ENCODE measurements around the gene GFRA1. TPM values are rescaled to one million over a fixed set of nuclear protein-coding genes. Genes with fewer than 3 reads are reported as not detected.

Gene GFRA1
- total RNA-seq, 4 donors from 2014 or later: 1.8 to 21.4 (median 12.1) TPM

DNA sequence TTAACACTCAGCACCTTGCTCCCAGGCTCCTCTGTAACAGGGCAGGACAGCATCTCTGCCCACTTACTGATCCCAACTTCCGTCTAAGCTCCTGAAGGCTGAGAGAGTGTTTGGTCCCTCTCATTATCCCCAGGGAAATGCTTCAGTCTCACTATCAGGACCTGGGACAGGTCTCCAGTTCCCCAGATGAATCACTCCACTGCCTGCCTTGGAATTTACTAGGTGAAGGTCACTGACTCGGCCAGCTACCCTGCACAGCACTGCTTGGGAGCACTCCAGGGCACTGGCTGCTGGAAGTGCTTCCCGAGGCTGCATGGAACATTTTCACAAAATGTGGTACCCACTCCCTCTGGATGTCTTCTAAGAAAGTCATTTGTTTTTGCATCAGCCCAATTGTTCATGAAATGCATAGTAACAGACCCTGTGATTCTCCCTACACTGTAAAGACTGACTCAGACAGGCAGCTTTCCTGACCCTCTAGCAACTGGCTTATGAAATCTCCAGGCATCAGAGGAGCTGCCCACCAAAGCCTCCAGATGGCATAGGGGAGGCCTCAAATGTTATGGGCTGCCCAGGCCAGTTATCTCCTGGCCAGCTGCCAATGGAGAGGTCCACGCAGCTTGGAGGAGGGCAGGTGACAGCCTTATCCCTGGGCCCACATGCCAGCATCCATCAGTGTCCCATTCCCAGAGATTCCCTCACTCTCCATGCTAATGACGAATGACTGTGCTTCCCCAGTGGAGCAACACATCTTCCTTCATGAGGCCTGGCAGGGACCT is 89.1 kb downstream of the GFRA1 start:
- Histone ChIP-seq H3K36me3 (no peaks in the 10 kb centered on the region), H3K9me3 (no peaks in the 10 kb centered on the region), H3K27ac (no peak overlapping the region), H3K4me1 (no peaks in the 10 kb centered on the region), H3K4me3 (no peak overlapping the region), H3K27me3 (no peaks in the 10 kb centered on the region)
- TF ChIP-seq, protein P1, sequence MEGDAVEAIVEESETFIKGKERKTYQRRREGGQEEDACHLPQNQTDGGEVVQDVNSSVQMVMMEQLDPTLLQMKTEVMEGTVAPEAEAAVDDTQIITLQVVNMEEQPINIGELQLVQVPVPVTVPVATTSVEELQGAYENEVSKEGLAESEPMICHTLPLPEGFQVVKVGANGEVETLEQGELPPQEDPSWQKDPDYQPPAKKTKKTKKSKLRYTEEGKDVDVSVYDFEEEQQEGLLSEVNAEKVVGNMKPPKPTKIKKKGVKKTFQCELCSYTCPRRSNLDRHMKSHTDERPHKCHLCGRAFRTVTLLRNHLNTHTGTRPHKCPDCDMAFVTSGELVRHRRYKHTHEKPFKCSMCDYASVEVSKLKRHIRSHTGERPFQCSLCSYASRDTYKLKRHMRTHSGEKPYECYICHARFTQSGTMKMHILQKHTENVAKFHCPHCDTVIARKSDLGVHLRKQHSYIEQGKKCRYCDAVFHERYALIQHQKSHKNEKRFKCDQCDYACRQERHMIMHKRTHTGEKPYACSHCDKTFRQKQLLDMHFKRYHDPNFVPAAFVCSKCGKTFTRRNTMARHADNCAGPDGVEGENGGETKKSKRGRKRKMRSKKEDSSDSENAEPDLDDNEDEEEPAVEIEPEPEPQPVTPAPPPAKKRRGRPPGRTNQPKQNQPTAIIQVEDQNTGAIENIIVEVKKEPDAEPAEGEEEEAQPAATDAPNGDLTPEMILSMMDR (IDR thresholded peaks at IDR 0.05): no peak
- DNase-seq: no peak

DNA sequence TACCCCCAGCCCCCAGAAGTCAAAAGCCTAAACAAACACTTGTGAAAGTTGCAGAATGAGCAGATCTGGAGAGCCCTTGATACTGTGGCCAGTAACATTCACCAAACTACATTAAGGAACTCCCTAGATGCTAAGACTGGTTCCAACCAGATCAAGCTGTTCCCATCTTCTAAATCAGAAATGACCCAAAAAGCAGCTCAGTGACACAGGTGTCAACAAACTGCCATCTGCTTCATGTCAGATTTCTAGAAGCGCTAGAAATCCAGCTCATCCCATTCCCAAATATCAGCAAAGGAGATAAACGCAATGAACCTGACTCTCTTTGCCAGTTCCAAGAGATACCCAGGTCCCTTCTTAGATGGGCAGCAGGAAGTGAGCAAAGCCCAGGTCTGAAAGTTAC is 90.6 kb downstream of the GFRA1 start:
- H3K4me1 ChIP-seq: no peaks in the 10 kb centered on the region
- H3K9me3 ChIP-seq: no peaks in the 10 kb centered on the region
- H3K36me3 ChIP-seq: no peaks in the 10 kb centered on the region
- no peak overlapping the region for H3K4me3 ChIP-seq
- H3K27ac ChIP-seq: no peak overlapping the region
- H3K27me3 ChIP-seq: no peaks in the 10 kb centered on the region
- TF ChIP-seq, protein P1 (IDR thresholded peaks at IDR 0.05): no peak
- TF ChIP-seq POLR2A (IDR thresholded peaks at IDR 0.05): no peak
- DNase-seq: no peak

DNA sequence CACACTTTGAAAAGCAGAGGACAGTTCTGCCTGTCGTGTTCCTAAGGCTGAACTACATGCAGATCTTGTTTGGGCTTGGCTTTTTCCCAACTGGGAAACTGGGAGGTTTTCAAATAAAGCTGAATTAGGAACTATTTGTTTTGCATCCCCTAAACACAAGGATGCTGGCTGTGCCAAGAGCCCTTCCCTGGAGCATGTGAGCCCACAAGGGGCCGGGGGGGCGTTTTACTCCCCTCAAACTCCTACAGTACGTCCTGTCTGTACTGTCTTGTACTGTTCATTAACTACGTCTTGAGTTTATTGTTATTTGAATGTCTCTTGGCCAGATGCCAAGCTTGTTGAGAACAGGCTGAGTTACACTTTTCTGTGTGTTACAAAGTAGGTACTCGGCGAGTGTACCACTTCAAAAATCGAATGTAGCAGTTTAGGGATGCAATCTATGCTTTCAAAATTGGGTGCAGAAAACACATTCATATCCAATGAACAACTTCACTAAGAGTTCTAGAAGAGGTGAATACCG is 94.9 kb downstream of the GFRA1 start:
- TF ChIP-seq, protein P1 (IDR thresholded peaks at IDR 0.05): no peak
- no peak for TF ChIP-seq POLR2A (IDR thresholded peaks at IDR 0.05)
- Histone ChIP-seq H3K4me3 (no peak overlapping the region), H3K27me3 (no peaks in the 10 kb centered on the region), H3K36me3 (no peaks in the 10 kb centered on the region), H3K9me3 (no peaks in the 10 kb centered on the region), H3K27ac (no peak overlapping the region), H3K4me1 (no peaks in the 10 kb centered on the region)
- no peak for DNase-seq

DNA sequence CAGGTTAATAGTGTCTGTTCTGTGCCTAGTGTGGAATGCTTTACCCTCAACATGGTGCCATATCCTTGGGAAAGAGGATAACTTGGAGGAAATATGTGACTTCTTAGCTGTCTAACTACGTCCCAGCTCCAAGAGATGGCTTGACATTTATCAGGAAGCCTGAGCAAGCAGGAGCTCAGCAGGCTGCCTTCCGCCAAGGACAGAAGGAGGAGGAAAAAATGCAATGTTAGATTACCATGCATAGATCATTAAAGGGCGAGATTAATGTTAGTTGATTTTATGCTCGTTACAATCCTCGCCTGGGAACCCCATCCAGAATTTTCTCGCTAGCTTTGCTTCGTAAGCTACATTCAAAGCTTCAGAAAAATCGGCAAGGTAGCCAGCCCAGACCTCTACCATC is 97.8 kb downstream of the GFRA1 start:
- no peaks in the 10 kb centered on the region for H3K9me3 ChIP-seq
- H3K4me3 ChIP-seq: no peak overlapping the region
- no peak overlapping the region for H3K27ac ChIP-seq
- H3K4me1 ChIP-seq: no peaks in the 10 kb centered on the region
- no peak for DNase-seq
- H3K27me3 ChIP-seq: no peaks in the 10 kb centered on the region
- no peak for TF ChIP-seq POLR2A (IDR thresholded peaks at IDR 0.05)
- TF ChIP-seq, protein P1 (IDR thresholded peaks at IDR 0.05): no peak
- no peaks in the 10 kb centered on the region for H3K36me3 ChIP-seq

DNA sequence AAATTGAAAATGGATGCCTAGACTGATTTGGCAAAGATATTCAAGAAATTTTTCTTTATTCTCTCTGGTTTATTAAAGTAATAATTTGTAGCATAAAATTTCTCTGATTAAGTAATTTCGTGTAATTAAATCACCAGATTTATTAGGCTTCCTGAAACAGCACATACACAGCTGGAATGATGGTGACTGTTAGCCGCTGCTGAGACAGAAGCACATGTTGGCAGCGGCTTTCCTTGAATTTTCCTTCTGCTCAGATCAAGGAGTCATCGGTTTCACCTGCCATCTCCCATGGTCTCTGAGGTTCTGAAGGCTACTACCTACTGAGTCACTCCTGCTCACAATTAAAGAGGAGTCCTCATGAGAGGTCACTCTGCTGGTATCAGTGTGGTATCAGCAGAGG is 101.5 kb downstream of the GFRA1 start:
- Histone ChIP-seq H3K4me3 (no peak overlapping the region), H3K27me3 (no peaks in the 10 kb centered on the region), H3K36me3 (no peaks in the 10 kb centered on the region), H3K9me3 (no peaks in the 10 kb centered on the region), H3K27ac (no peak overlapping the region), H3K4me1 (no peaks in the 10 kb centered on the region)
- TF ChIP-seq, protein P1 (IDR thresholded peaks at IDR 0.05): no peak
- no peak for TF ChIP-seq POLR2A (IDR thresholded peaks at IDR 0.05)
- no peak for DNase-seq

Measured in Peyer's patch (tissue), 4 donors.